Measurements from ENCODE around the gene TMEM8B.

DNA sequence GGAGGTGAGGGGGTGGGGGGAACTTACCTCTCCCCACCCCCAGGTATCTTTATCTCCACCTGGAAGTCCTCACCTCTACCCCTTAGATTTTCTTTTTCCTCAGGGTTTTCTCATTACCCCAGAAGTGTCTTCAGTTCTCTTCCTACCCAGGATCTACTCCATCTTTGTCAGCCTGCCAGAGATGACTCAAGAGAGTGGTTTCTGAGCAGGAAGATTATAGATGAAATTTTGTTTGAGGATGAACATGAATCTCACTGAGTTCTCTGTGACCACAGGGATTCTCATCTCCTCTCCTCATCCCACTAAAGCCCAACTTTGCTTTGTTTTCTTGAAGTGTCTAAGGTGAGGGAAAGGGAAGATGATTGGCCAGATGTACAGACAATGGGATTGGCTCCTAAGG is 9.0 kb upstream of the TMEM8B start:
- TF ChIP-seq POLR2AphosphoS5 (IDR thresholded peaks at IDR 0.05; ENCODE audit: low read depth, low read length), result no peak
- no peak for TF ChIP-seq TAF1 (IDR thresholded peaks at IDR 0.05; ENCODE audit: borderline replicate concordance, insufficient read depth, low read length)
- no peak for TF ChIP-seq SIN3A (IDR thresholded peaks at IDR 0.05; ENCODE audit: borderline replicate concordance, insufficient read depth, low read length)

Data from PFSK-1 (cell line).